Measurements from ENCODE around the gene HIVEP3.

HIVEP3 gene

DNA sequence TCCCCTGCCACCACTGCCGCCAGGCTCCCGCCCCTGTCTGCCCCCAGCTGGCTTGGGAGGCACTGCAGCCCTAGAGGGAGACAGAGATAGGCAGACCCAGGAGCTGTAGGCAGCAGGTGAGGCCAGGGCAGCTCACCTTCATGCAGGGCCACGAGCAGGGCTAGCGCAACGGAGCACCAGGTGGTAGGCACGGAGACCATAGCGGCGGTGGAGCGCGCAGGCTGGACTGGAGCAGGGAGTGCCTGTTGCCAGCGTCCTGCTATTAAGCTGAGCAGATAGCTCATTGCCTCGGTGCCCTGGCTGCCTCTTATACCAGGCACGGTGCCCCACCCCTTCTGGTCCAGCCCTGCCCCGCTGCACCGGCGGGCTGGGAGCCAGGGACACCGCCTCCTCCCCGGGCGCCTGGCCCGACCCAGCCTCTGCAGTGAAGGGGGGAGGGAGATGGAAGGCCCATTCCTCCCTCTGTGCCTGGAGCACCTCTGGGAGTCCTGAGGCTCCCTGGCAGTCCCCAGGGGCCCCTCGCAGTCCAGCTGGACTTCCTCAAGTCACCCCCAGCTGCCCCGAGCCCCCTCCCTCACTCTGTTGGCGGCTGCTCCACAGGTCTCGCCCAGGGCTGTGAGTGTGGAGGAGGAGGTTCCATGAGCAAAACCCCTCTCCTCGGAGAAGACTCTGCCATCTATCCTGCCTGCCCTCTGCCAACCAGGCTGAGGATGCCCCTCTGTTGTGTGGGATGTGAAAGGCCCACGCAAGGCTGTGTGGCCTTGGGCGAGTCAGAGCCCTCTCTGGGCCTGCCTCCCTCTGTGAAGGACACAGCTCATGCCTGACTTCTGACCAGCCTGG lies 434.1 kb downstream of the HIVEP3 start, which contains the start of gene EDN2:
Gene EDN2 (minus strand): TSS at position 282 of the 840 bp plus-strand sequence. CDS start 82 bp downstream, at position 200.
- no peak for TF ChIP-seq POLR2A (IDR thresholded peaks at IDR 0.05; ENCODE audit: low read depth, low read length)
- FAIRE-seq (no peak), DNase-seq (ENCODE audit: insufficient read length, low spot score) (no peak)

DNA sequence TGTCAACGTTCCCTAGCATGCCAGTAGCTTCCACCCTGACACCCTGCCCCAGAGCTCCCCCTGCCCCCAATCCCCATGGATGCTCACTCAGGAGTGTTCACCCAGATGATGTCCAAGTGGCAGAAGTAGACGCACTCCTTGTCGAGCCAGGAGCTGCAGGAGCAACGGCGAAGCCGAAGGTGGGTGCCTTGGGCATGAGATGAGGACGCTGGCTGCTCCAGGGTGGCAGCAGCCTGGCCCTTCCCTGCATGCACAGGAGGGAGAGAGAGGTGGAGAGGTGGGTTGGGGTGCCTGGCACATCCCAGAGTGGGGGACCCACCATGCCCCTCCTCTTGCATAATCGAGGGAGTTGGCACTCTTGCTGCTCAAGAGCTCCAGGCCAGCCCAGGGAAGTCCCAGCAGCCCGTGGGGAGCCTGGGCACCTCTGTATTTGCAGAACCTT lies 434.7 kb downstream of the HIVEP3 start:
- no peak for TF ChIP-seq PAX5 (IDR thresholded peaks at IDR 0.05; ENCODE audit: insufficient read depth, low read length, severe bottlenecking)
- TF ChIP-seq POU2F2 (IDR thresholded peaks at IDR 0.05; ENCODE audit: low read depth, low read length), result no peak
- no peak for TF ChIP-seq TAF1 (IDR thresholded peaks at IDR 0.05; ENCODE audit: low read depth, low read length)
- TF ChIP-seq POLR2AphosphoS5 (IDR thresholded peaks at IDR 0.05; ENCODE audit: low read depth, low read length), result no peak
- no peak for TF ChIP-seq POLR2A (IDR thresholded peaks at IDR 0.05; ENCODE audit: low read depth, low read length)
- TF ChIP-seq SPI1 (IDR thresholded peaks at IDR 0.05; ENCODE audit: low read depth, low read length), result no peak
- FAIRE-seq (no peak), DNase-seq (ENCODE audit: insufficient read length, low spot score) (no peak)

DNA sequence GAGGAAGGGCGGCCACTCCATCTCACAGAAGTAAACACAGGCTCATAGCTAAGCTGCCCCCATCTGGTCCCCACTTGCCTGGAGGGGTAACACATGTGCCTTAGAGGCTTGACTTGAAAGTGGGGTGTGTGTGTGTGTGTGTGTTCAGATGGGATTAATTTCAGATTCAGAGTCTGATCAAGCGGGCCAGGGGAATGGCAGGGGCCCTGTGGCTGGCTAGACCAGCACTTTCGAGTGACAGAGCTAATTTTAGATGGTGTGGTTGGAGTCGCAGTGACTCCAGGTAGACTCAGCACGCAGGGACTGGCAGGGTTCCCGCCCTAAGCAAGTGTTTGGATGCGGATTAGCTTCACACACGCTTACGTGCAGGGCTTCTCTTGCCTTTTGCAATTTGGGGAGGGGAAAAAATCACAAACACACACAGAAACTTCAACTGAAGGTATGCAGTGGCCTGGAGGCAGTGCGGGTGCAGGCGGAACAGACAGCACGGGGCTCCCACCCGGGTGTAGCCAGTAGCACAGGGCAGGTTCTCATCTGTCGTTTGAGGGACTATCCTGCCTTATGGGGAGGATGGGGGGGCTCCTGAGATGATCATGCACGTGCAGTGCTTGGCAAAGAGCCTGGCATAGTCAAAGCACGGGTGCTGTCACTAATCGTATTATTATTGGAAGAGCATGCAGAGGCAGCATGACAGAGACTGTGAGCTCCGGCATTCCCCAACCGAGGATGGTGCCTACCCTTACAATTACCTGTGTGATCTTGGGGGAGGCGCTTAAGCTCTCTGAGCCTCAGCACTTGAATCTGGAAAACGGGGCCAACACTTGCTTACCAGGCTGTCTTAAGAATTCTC lies 435.5 kb downstream of the HIVEP3 start:
- TF ChIP-seq SPI1 (IDR thresholded peaks at IDR 0.05; ENCODE audit: low read depth, low read length), result no peak
- no peak for TF ChIP-seq POLR2A (IDR thresholded peaks at IDR 0.05; ENCODE audit: low read depth, low read length)
- TF ChIP-seq POLR2AphosphoS5 (IDR thresholded peaks at IDR 0.05; ENCODE audit: low read depth, low read length), result no peak
- no peak for TF ChIP-seq PAX5 (IDR thresholded peaks at IDR 0.05; ENCODE audit: insufficient read depth, low read length, severe bottlenecking)
- no peak for DNase-seq (ENCODE audit: insufficient read length, low spot score)
- FAIRE-seq, result no peak

DNA sequence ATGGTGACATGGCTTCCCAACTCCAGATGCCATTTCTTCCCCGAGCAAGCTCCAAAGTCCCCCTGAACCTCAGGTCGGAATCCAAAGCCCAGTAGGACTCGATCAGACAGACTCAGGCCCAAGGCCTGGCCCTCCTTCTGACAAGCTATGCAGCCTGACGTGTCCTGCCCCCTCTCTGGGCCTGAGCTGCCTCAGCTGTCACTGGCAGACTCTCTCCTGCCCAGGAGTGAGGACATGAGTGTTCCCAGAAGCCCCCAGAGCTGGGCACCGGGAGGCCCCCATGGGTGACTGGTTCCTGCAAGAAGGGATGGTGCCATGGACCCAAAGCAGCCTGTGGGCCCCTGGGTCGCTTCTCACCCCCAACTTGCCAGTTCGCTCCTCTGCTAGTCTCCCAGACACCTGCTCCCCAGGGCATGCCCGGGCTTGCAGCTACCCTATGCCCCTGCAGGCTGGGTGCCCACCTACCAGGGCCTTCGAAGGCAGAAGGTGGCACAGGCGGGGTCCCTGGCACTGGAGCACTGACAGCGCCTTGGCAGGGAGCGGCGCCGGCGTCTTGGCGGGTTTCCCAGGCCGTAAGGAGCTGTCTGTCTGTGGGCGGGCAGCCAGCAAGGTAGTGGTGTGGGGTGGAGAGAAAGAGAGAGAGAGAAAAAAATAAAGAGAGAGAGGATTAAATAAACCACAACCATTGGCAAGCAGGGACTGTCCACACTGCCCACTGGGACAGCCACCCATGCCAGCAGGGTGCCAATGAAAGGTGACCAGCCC lies 436.5 kb downstream of the HIVEP3 start:
- DNase-seq (ENCODE audit: insufficient read length, low spot score), result no peak
- FAIRE-seq, result no peak
- TF ChIP-seq SPI1 (IDR thresholded peaks at IDR 0.05; ENCODE audit: low read depth, low read length) (no peak), POLR2AphosphoS5 (IDR thresholded peaks at IDR 0.05; ENCODE audit: low read depth, low read length) (no peak), PAX5 (IDR thresholded peaks at IDR 0.05; ENCODE audit: insufficient read depth, low read length, severe bottlenecking) (no peak), POLR2A (IDR thresholded peaks at IDR 0.05; ENCODE audit: low read depth, low read length) (no peak), TAF1 (IDR thresholded peaks at IDR 0.05; ENCODE audit: low read depth, low read length) (no peak), POU2F2 (IDR thresholded peaks at IDR 0.05; ENCODE audit: low read depth, low read length) (no peak)

DNA sequence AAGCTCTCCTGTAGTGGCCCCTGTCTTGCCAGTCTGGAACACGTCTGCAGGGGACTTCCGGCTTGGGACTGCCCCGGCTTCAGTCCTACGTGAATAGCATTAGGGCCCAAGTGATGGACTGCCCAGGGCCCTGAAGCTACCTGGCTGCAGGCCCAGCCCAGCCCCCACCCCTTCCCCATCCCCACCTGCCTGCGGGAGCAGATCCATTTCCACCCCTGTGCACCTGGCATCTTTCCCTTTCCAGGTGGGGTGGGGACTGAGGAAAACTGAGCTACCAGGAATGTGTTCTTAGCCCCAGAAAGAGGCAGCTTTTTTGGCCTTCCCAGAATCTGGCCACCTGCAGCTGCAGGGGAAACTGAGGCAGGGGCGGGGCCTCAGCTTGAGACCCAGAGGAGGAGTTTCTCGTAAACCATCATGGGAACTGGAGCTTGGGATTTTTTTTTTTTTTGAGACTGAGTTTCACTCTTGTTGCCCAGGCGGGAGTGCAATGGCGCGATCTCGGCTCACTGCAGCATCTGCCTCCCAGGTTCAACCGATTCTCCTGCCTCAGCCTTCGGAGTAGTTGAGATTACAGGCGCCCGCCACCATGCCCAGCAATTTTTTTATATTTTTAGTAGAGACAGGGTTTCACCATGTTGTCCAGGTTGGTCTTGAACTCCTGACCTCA lies 437.5 kb downstream of the HIVEP3 start:
- DNase-seq (ENCODE audit: insufficient read length, low spot score), result no peak
- no peak for TF ChIP-seq TAF1 (IDR thresholded peaks at IDR 0.05; ENCODE audit: low read depth, low read length)
- TF ChIP-seq SPI1 (IDR thresholded peaks at IDR 0.05; ENCODE audit: low read depth, low read length), result no peak
- no peak for TF ChIP-seq POLR2AphosphoS5 (IDR thresholded peaks at IDR 0.05; ENCODE audit: low read depth, low read length)
- no peak for TF ChIP-seq POLR2A (IDR thresholded peaks at IDR 0.05; ENCODE audit: low read depth, low read length)
- no peak for TF ChIP-seq PAX5 (IDR thresholded peaks at IDR 0.05; ENCODE audit: insufficient read depth, low read length, severe bottlenecking)
- TF ChIP-seq POU2F2 (IDR thresholded peaks at IDR 0.05; ENCODE audit: low read depth, low read length), result no peak
- FAIRE-seq, result no peak

DNA sequence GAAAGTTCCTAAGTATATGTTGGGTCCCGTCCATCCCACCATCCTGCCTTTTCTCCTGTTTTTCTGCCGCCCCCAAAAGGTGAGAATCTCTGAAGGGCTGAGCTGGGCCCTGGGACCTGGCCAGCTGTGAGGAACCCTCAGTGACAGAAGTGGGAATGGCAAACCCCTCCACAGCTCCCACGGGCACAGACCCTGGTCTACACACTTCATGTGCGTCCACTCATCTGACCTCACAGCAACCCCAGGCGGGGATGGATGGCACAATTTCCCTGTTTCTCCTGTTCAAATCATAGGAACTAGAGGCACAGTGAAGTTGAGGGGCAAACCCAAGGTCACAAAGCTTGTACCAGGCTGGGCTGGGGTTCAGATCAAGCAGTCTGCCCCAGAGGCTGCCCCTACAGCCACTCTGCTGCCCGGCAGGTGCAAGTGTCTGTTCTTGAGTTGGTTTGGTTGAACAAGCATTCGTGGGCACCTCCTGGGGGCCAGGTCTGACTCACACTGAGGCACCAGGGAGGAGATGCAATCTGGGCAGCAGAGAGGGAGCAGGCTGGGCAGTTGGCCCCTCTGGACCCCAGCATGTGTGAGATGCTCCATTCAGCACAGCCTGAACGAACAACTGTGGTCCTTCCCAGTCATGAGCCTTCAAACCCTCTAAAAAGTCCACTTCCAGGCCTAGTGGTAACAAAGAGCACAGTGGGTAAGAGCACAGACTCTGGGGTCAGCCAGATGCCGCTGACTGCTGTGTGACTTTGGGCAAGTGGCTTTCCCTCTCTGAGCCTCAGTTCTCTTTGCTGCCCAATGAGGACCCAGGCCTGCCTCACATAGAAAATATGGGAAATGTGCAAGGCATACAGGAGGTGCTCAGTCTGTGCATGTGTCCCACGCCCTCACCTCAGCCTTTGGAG lies 438.3 kb downstream of the HIVEP3 start:
- TF ChIP-seq SPI1 (IDR thresholded peaks at IDR 0.05; ENCODE audit: low read depth, low read length) (no peak), POLR2AphosphoS5 (IDR thresholded peaks at IDR 0.05; ENCODE audit: low read depth, low read length) (no peak), PAX5 (IDR thresholded peaks at IDR 0.05; ENCODE audit: insufficient read depth, low read length, severe bottlenecking) (no peak), POLR2A (IDR thresholded peaks at IDR 0.05; ENCODE audit: low read depth, low read length) (no peak), POU2F2 (IDR thresholded peaks at IDR 0.05; ENCODE audit: low read depth, low read length) (no peak), TAF1 (IDR thresholded peaks at IDR 0.05; ENCODE audit: low read depth, low read length) (no peak)
- FAIRE-seq, result no peak
- no peak for DNase-seq (ENCODE audit: insufficient read length, low spot score)

DNA sequence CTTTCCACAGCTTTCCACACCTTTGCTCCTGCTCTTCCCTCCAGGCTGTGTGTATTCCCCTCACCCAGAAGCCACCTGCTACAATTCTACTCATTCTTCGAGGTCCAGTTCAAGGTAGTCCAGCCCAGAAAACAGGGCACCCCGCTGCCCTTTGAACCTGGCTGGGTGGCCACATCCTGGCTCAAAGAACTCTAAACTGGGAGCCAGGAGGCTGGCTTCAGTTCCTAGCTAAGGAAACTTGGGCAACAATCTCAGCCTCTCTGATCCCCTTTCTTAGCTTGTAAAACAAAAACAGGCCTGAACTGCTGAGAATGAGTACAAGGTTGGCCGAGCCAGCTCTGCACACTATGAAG lies 438.9 kb downstream of the HIVEP3 start:
- TF ChIP-seq PAX5 (IDR thresholded peaks at IDR 0.05; ENCODE audit: insufficient read depth, low read length, severe bottlenecking), result no peak
- no peak for TF ChIP-seq POLR2AphosphoS5 (IDR thresholded peaks at IDR 0.05; ENCODE audit: low read depth, low read length)
- no peak for TF ChIP-seq POLR2A (IDR thresholded peaks at IDR 0.05; ENCODE audit: low read depth, low read length)
- no peak for TF ChIP-seq POU2F2 (IDR thresholded peaks at IDR 0.05; ENCODE audit: low read depth, low read length)
- no peak for TF ChIP-seq SPI1 (IDR thresholded peaks at IDR 0.05; ENCODE audit: low read depth, low read length)
- no peak for TF ChIP-seq TAF1 (IDR thresholded peaks at IDR 0.05; ENCODE audit: low read depth, low read length)
- DNase-seq (ENCODE audit: insufficient read length, low spot score), result no peak
- no peak for FAIRE-seq

Data from GM12891 (cell line).